HAP-1 (cell line): ENCODE results near the gene PRF1.
A peak's percentile ranks its signal among the peaks of the same experiment; 100 is the strongest.
"Not testable (repeated sequence)": the region's sequence is repeated elsewhere in the genome, so short reads cannot be mapped to it uniquely, and the experiment has no call there.

Source experiments
- DNase-seq, 2 experiments: peaks; one replicate each; pipeline ENCODE4 v3.0.0-alpha.2; 2016 to 2020; ENCODE audit warnings: low spot score in 2 of 2
- H3K27me3 ChIP-seq: fragments of 250-450 bp; sonication (Bioruptor Pico); 2 replicates; pipeline ENCODE4 v1.5.1; 2020; ENCODE audit warnings: low read depth, mild to moderate bottlenecking, moderate library complexity
- H3K36me3 ChIP-seq: fragments of 250-450 bp; sonication (Bioruptor Pico); replicated peaks from 2 replicates; pipeline ENCODE4 v1.5.1; 2020; ENCODE audit warnings: mild to moderate bottlenecking
- H3K4me1 ChIP-seq: fragments of 250-450 bp; sonication (Bioruptor Pico); 2 replicates; pipeline ENCODE4 v1.5.1; 2020; ENCODE audit warnings: mild to moderate bottlenecking
- H3K4me3 ChIP-seq: fragments of 250-450 bp; sonication (Bioruptor Pico); 2 replicates; pipeline ENCODE4 v1.5.1; 2020; ENCODE audit warnings: mild to moderate bottlenecking, moderate library complexity
- H3K9me3 ChIP-seq: fragments of 250-450 bp; sonication (Bioruptor Pico); 2 replicates; pipeline ENCODE4 v1.5.1; 2020; ENCODE audit warnings: mild to moderate bottlenecking, moderate library complexity
- in situ Hi-C: fragments of 300-500 bp; cut with MboI; formaldehyde crosslinking; loops from 3 replicates; pipeline ENCODE4 v1.14.3; 2020; ENCODE audit warnings: low sequenced_read_pairs, inconsistent platforms, mixed read lengths

PRF1 gene

DNA sequence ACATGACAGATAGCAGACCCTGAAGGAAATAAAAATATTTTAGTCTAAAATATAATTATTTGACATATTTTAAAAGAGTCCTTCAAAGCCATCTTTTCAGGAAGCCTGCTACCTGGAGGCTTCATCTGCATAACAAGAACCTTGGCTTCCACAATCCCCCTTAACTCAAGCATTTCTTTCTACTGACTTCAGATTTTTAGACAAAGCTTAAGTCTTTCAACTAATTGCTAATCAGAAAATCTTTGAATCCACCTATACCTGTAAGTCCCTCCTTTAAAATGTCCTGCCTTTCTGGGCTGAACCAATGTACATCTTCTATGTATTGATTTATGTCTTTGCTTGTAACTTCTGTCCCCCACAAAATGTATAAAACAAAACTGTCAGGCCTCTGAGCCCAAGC, 23.5 kb upstream of the PRF1 start:
- in situ Hi-C loops: no loop called here
- Histone ChIP-seq H3K4me1 (no peaks in the 10 kb centered on the region; the same call in 1 of the 2 replicates), H3K27me3 (no peaks in the 10 kb centered on the region), H3K9me3 (no peaks in the 10 kb centered on the region), H3K36me3 (no peaks in the 10 kb centered on the region), H3K4me3 (no peak overlapping the region)
- no peak for DNase-seq

DNA sequence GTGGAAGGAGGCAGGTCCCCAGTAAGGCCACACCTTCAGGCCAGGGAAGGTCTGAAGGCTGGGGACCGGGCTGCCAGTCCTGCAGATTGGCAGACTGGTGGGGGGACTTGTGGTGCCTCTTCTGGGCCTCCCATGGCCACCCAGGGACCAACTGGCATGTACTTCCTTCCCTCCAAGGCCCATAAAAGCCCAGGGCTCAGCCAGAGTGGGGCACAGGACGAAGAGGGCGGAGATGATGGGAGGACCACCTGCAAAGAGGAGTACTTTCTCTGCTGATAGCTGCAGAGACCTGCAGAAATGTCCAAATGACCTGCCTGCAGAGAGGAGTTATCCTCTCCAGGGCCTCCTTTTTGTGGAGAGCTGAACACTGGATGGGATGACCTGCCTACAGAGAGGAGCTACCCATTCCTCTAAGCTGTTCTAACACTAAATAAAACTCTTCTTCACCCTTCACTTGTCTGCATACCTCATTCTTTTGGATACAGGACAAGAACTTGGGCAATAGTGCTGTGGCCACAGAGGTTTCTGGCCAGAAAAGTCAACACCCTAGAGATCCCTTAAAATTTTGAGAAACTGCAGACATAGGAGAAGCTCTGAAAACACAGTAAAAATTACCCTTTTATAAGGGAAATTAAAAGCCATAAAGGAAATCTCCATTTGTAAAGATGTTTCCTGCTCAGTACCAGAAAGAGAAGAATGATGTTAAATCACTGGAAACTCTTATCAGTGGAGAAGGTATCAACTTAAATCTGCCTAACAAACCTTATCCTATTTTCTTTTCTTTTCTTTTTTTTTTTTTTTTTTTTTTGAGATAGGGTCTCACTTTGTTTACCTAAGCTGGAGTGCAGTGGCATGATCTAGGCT, 20.7 kb upstream of the PRF1 start:
- no peaks in the 10 kb centered on the region; the same call in 1 of the 2 replicates for H3K4me1 ChIP-seq
- H3K4me3 ChIP-seq: no peak overlapping the region
- no peaks in the 10 kb centered on the region for H3K36me3 ChIP-seq
- peaks cover 3% of the 10 kb centered on the region; the same call in 1 of the 2 replicates for H3K9me3 ChIP-seq
- in situ Hi-C loops: no loop called here
- H3K27me3 ChIP-seq: no peaks in the 10 kb centered on the region
- DNase-seq: peak in 1 of 2 experiments; percentile 53

DNA sequence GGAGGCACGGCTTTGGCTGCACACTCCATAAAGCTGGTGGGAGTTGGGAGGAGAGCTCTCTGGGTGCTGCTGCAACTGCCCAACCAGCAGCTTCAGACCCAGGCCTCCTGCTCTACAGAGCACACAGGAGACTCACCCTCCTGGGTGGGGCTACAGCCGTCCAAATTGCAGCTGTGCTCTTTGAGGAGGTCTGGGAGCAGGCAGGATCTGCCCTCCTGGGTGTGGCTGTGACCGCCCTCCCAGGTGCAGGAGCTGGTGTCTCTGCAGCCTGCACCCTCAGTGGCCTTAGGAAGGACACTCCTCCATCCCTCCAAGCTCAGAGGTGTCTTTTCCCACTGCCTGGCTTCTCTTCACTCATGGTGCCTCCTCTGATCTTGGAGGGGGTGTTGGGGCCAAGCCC, 20.0 kb upstream of the PRF1 start:
- in situ Hi-C loops: no loop called here
- no peak overlapping the region for H3K4me3 ChIP-seq
- no peak for DNase-seq

DNA sequence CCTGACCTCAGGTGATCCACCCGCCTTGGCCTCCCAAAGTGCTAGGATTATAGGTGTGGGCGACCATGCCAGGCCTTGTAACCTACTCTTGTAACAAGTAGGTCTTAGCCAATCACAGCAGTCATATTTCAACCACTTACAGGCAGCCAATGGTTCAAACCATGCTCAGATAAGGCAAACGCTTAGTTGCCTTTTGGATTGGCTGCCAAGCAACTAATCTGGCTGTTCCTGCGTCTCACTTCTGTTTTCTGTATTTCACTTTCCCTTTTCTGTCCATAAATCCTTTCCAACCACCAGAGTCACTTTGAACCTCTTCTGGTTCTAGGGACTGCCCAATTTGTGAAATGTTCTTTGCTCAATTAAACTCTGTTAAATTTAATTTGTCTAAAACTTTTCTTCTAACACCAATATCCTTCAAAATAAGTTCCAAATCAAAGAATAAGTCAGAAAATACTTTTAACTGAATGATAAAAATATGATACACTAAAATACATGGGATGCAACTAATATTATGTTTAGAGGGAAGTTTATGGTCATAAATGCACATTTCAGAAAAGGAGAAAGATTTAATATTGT, 19.1 kb upstream of the PRF1 start:
- Histone ChIP-seq H3K9me3 (peaks cover 3% of the 10 kb centered on the region; the same call in 1 of the 2 replicates), H3K27me3 (no peaks in the 10 kb centered on the region), H3K36me3 (no peaks in the 10 kb centered on the region), H3K4me1 (no peaks in the 10 kb centered on the region; the same call in 1 of the 2 replicates), H3K4me3 (no peak overlapping the region)
- DNase-seq: no peak
- in situ Hi-C loops: no loop called here

More for the DNA sequence above, 20.0 kb upstream of the PRF1 start:
- Histone ChIP-seq H3K9me3 (peaks cover 3% of the 10 kb centered on the region; the same call in 1 of the 2 replicates), H3K4me1 (no peaks in the 10 kb centered on the region; the same call in 1 of the 2 replicates), H3K27me3 (no peaks in the 10 kb centered on the region), H3K36me3 (no peaks in the 10 kb centered on the region)

DNA sequence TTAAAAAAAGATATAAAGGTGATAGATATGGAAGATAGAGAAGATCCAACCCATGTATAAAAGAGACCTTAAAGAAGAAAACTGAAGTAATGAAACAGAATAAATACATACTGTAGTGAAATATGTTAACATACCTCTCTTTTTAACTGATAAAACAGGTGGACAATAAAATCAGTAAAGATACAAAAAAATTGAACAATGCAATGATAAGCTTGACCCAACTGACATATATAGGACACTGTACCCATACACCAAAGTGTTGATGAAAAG, 17.4 kb upstream of the PRF1 start:
- no peak for DNase-seq
- Histone ChIP-seq H3K4me1 (peaks cover 3% of the 10 kb centered on the region; the same call in 1 of the 2 replicates), H3K36me3 (no peaks in the 10 kb centered on the region), H3K9me3 (peaks cover 3% of the 10 kb centered on the region; the same call in 1 of the 2 replicates), H3K27me3 (no peaks in the 10 kb centered on the region), H3K4me3 (no peak overlapping the region)
- in situ Hi-C loops: no loop called here

DNA sequence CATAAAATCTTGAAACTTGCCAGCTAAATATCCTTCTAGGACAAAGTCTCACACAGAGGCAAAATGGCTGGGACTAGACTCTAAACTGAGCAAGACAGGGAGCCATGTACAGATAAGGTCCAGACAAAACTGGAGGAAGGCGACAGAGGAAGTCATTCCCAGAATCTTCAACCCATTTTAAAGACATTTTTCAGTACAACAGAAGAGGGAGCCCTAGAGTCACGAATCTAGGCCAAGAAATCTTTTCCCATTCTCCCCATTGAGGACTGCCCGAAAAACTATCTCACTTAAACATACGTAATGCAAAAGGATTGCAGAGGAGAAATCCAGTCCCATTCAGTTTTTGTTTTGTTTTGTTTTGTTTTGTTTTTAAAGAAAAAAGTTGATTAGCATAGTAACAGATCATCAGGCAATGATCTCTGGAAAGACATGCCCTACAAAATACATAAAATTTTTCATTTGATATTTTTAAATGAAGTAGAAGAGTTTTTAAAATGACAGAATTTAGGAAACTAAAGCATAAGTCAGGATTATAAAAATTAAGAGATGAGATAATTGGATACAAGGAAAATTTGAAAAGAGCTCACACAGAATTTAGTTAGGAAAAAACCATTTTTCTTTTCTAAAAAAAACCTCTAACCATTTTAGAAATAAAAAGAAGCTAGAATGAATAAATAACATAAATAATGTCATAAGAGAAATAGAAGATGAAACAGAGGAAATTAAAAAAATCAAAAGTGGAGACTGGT, 16.9 kb upstream of the PRF1 start:
- Histone ChIP-seq H3K36me3 (no peaks in the 10 kb centered on the region), H3K9me3 (peaks cover 3% of the 10 kb centered on the region; the same call in 1 of the 2 replicates), H3K4me3 (no peak overlapping the region), H3K27me3 (no peaks in the 10 kb centered on the region), H3K4me1 (peaks cover 3% of the 10 kb centered on the region; the same call in 1 of the 2 replicates)
- DNase-seq: peak in 1 of 2 experiments; percentile 13
- in situ Hi-C loops: no loop called here

DNA sequence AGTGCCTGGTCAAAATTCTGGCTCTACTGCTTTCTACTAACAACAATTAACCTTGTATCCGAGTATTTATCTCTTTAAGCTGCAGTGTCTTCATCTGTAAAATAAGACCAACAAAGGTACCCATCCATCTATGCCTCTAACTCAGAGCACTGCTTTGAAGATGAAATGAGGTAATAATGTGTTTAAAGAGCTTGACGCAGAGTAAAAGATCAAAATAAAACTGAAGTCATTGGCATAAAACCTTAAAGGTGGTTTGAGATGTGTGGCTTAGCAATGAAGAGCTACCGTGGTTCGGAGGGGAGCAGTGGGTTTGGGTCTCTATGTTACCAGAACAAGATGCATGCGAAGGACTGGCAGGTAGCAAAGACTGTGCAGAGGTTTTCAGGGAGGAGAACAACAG, 16.1 kb upstream of the PRF1 start:
- in situ Hi-C loops: no loop called here
- Histone ChIP-seq H3K9me3 (peaks cover 3% of the 10 kb centered on the region; the same call in 1 of the 2 replicates), H3K36me3 (no peaks in the 10 kb centered on the region), H3K4me3 (no peak overlapping the region), H3K27me3 (no peaks in the 10 kb centered on the region), H3K4me1 (peaks cover 3% of the 10 kb centered on the region; the same call in 1 of the 2 replicates)
- DNase-seq: no peak

DNA sequence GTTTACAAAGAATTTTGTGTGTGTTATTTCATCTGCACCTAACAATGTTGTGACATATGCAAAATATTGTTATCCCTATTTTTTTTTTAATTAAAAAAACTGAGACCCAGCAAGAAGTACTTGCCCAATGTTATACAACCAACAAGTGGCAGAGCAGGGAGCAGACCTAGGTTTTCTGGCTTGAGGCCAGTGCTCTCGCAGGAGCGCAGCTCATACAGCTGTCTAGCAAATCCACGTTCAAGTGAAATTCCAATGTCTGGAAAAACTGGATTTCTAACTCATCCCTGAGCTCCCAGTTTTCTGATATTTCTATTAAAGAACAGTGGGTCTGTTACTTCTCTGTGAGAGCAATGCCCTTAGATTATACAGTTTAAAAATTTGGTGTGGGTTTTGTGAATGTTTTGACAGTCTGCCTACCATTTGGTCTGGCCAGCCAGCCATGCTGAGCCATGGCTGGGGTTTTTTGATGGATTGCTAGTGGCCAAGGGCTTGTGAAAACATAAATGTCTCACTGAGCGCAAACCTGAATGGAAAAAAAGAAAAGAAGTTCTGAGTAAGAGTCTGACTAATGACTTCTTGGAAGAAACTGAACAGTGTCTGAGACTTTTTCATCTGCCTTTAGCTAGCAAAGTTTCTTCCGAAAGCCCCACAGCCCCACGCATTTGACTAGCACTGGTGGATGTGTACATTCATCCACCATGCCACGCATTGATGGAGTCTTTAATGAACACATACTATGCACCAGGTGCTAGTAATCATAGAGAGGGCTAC, 15.4 kb upstream of the PRF1 start:
- in situ Hi-C loops: no loop called here
- H3K27me3 ChIP-seq: no peaks in the 10 kb centered on the region
- DNase-seq: no peak

DNA sequence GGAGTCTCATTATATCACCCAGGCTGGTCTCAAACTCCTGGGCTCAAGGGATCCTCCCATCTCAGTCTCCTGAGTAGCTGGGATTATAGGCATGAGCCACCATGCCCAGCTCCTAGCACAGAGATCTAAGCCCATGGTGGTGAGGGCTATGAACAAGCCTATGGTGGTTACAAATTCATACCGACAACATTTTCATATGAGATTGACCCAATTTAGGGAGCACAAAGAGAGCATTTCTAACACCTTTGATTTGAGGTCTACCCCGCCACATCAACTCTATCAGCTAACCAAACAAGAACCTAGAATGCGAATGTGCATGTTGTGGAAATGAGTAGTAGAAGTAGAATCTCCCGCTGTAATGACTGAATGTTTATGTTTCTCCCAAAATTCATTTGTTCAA, 14.2 kb upstream of the PRF1 start:
- in situ Hi-C loops: no loop called here
- DNase-seq: no peak
- Histone ChIP-seq H3K4me3 (no peak overlapping the region), H3K27me3 (no peaks in the 10 kb centered on the region), H3K36me3 (no peaks in the 10 kb centered on the region), H3K9me3 (peaks cover 3% of the 10 kb centered on the region; the same call in 1 of the 2 replicates), H3K4me1 (peaks cover 5% of the 10 kb centered on the region; the same call in 1 of the 2 replicates)

More for the DNA sequence above, 15.4 kb upstream of the PRF1 start:
- H3K9me3 ChIP-seq: peaks cover 3% of the 10 kb centered on the region; the same call in 1 of the 2 replicates
- no peak overlapping the region for H3K4me3 ChIP-seq
- peaks cover 3% of the 10 kb centered on the region; the same call in 1 of the 2 replicates for H3K4me1 ChIP-seq
- no peaks in the 10 kb centered on the region for H3K36me3 ChIP-seq

DNA sequence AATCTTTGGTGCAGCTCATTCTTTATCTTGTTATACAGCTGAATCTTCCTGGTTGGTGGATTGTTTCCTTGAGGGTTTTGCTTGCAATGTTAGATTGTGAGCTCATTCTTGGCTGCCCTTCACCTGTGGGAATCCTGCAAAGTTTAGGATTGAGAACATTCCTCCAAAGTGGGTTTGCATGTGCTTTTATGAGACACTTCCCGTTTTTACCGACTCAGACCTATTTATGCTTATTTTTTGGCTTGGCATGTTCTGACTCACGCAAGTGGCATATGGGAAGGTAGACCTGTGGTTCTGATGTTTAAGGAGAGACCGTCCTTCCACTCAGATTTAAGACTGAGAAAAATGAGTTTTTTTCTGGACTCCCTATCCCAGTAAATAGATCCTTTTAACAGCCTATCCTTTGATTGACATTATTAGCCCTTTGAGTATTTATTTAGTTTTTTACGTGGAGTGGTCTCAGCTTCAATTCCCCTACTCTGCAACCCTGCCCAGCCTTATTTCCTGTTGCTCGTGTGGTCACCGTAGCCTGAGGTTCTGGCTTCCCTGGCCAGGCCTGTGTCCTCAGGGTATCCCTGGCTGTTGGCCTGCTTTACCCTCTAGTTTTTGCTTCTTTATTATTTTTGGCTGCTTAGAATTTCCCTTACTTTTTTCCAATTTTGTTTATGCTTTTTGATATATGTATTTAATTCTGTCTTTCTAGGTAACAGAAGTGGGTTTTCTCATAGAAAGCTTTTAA, 13.4 kb upstream of the PRF1 start:
- Histone ChIP-seq H3K9me3 (peaks cover 3% of the 10 kb centered on the region; the same call in 1 of the 2 replicates), H3K4me1 (peaks cover 5% of the 10 kb centered on the region; the same call in 1 of the 2 replicates), H3K4me3 (no peak overlapping the region), H3K27me3 (no peaks in the 10 kb centered on the region), H3K36me3 (no peaks in the 10 kb centered on the region)
- no peak for DNase-seq
- in situ Hi-C loops: no loop called here

DNA sequence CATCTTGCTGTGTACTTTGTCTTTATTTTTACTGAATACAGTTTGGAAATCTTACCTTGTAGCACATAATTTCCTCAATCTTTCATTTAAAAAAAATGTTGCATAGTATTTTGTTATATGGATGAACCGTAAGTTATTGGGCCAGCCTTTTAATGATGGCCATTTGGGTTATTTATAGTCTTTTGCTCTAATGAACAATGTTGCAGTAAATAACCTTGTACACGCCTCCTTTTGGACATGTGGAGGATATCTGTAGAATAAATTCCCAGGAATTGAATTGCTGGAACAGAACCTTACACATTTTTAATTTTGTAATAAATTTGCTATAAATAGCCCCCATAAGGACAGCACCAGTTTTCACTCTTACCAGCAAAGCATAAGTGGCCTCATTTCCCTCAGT, 12.7 kb upstream of the PRF1 start:
- no peak for DNase-seq
- Histone ChIP-seq H3K9me3 (peaks cover 3% of the 10 kb centered on the region; the same call in 1 of the 2 replicates), H3K27me3 (no peaks in the 10 kb centered on the region), H3K4me3 (no peak overlapping the region), H3K4me1 (peaks cover 5% of the 10 kb centered on the region; the same call in 1 of the 2 replicates), H3K36me3 (no peaks in the 10 kb centered on the region)
- in situ Hi-C loops: no loop called here

DNA sequence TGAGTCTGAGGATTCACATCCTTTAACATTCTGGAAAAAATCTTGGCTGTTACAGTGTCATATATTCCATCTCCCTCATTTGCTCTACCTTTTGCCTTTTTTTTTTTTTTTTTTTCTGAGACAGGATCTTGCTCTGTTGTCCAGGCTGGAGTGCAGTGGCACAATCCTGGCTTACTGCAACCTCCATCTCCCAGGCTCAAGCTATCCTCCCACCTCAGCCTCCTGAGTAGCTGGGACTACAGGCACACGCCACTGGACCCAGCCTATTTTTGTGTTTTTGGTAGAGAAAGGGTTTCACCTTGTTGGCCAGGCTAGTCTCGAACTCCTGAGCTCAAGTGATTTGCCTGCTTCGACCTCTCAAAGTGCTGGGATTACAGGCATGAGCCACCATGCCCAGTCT, 11.8 kb upstream of the PRF1 start:
- H3K9me3 ChIP-seq, H3K4me1 ChIP-seq, H3K36me3 ChIP-seq, in situ Hi-C loops, DNase-seq, H3K4me3 ChIP-seq, H3K27me3 ChIP-seq: not testable (repeated sequence)
